ENCODE measurements around the gene LCNL1.

LCNL1 gene

GRCh38 chr9:136973618-136974617 is 8.9 kb upstream of the LCNL1 start:
- no peaks in the 10 kb centered on the region for H3K9me3 Mint-ChIP-seq
- TF ChIP-seq, protein P1, sequence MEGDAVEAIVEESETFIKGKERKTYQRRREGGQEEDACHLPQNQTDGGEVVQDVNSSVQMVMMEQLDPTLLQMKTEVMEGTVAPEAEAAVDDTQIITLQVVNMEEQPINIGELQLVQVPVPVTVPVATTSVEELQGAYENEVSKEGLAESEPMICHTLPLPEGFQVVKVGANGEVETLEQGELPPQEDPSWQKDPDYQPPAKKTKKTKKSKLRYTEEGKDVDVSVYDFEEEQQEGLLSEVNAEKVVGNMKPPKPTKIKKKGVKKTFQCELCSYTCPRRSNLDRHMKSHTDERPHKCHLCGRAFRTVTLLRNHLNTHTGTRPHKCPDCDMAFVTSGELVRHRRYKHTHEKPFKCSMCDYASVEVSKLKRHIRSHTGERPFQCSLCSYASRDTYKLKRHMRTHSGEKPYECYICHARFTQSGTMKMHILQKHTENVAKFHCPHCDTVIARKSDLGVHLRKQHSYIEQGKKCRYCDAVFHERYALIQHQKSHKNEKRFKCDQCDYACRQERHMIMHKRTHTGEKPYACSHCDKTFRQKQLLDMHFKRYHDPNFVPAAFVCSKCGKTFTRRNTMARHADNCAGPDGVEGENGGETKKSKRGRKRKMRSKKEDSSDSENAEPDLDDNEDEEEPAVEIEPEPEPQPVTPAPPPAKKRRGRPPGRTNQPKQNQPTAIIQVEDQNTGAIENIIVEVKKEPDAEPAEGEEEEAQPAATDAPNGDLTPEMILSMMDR (IDR thresholded peaks at IDR 0.05; ENCODE audit: unreplicated experiment in 3 of 3), result no peak
- H3K4me1 Mint-ChIP-seq, result no peaks in the 10 kb centered on the region
- H3K36me3 Mint-ChIP-seq (ENCODE audit: low read depth), result no peaks in the 10 kb centered on the region
- H3K27me3 Mint-ChIP-seq (ENCODE audit: low read depth), result no peaks in the 10 kb centered on the region
- no peak overlapping the region for H3K4me3 Mint-ChIP-seq
- no peak overlapping the region for H3K27ac Mint-ChIP-seq

GRCh38 chr9:136974817-136975535 is 7.8 kb upstream of the LCNL1 start:
- Mint-ChIP-seq H3K27ac (no peak overlapping the region), H3K4me1 (no peaks in the 10 kb centered on the region), H3K9me3 (no peaks in the 10 kb centered on the region), H3K27me3 (ENCODE audit: low read depth) (no peaks in the 10 kb centered on the region), H3K36me3 (ENCODE audit: low read depth) (no peaks in the 10 kb centered on the region), H3K4me3 (peak overlapping the region in 1 of 3 experiments; percentile 47)
- TF ChIP-seq, protein P1 (IDR thresholded peaks at IDR 0.05; ENCODE audit: unreplicated experiment in 3 of 3), result no peak

DNA sequence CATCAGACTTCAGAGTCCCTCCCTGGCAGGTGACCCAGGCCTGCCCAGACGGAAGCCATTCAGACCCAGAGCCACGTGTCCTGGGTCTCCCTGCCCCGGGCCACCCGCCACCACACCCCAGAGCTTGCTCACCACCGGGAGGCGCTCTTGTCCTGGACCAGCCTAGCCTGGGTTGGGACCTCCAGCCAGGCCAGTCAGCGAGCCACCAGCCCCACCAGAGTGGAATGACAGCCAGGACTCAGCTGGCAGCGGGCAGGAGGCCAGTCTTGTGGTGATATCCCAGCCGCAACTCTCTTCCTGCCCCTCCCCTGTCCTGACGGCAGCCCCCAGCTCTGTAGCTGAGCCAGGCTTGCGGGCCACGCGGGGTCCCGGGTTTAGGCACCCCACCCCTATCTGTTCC is 7.1 kb upstream of the LCNL1 start:
- H3K4me1 Mint-ChIP-seq, result no peaks in the 10 kb centered on the region
- TF ChIP-seq, protein P1 (IDR thresholded peaks at IDR 0.05; ENCODE audit: unreplicated experiment in 3 of 3), result no peak

DNA sequence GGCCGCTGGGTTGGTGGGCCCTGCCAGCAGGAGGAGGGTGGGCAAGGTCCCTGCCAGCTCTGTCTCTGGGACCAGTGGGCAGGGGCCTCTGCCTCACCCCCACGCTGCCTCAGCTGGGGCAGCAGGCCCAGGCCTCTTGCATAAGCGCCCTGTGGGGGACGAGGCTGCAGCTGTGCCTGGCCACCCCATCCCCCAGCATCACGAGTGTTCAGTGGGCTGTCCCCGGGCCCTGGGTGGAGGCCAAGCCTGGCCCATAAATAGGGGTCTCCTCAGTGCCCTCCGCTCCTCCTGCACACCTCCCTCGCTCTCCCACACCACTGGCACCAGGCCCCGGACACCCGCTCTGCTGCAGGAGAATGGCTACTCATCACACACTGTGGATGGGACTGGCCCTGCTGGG is 5.6 kb upstream of the LCNL1 start, which contains the start of gene PTGDS:
PTGDS (plus strand) TSS at position 282 of the 400 bp plus-strand sequence; CDS start at position 357, 75 bp downstream.
- Mint-ChIP-seq H3K27ac (peak within 1 kb of the TSS in 1 of 3 experiments; percentile 48), H3K36me3 (ENCODE audit: low read depth) (no peaks in the 10 kb centered on the region), H3K4me1 (no peaks in the 10 kb centered on the region), H3K27me3 (ENCODE audit: low read depth) (no peaks in the 10 kb centered on the region), H3K9me3 (no peaks in the 10 kb centered on the region), H3K4me3 (peak within 1 kb of the TSS; percentile 69 to 77 (median 70))
- TF ChIP-seq, protein P1 (IDR thresholded peaks at IDR 0.05; ENCODE audit: unreplicated experiment in 3 of 3), result no peak

More for the DNA sequence above, 7.1 kb upstream of the LCNL1 start:
- H3K36me3 Mint-ChIP-seq (ENCODE audit: low read depth), result no peaks in the 10 kb centered on the region
- no peak overlapping the region for H3K4me3 Mint-ChIP-seq
- H3K27ac Mint-ChIP-seq, result no peak overlapping the region
- no peaks in the 10 kb centered on the region for H3K9me3 Mint-ChIP-seq
- H3K27me3 Mint-ChIP-seq (ENCODE audit: low read depth), result no peaks in the 10 kb centered on the region

DNA sequence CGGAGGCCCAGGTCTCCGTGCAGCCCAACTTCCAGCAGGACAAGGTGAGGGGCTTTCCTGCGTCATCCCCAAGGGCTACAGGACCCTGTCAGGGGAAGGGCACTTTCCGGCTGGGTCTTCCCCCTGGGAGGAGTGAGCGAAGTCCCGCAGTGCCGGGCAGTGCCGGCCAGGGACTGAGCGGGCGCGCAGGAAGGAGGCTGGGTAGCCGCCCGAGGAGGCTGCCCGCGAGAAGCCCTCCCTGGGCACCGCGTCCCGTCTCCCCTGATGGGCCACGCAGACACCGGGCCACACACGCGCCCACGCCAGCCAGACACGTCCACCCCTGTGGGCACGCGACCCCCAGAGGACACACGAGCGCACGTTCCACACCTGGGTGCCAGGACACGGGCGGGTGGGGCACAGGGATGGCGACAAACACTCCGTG is 5.1 kb upstream of the LCNL1 start:
- H3K27me3 Mint-ChIP-seq (ENCODE audit: low read depth), result no peaks in the 10 kb centered on the region

More for the DNA sequence above, 5.1 kb upstream of the LCNL1 start:
- Mint-ChIP-seq H3K27ac (no peak overlapping the region), H3K4me3 (peak overlapping the region; percentile 69 to 77 (median 70)), H3K4me1 (no peaks in the 10 kb centered on the region), H3K36me3 (ENCODE audit: low read depth) (no peaks in the 10 kb centered on the region), H3K9me3 (no peaks in the 10 kb centered on the region)
- TF ChIP-seq, protein P1 (IDR thresholded peaks at IDR 0.05; ENCODE audit: unreplicated experiment in 3 of 3), result no peak
